ENCODE results near the gene PSME3IP1.

Gene PSME3IP1

DNA sequence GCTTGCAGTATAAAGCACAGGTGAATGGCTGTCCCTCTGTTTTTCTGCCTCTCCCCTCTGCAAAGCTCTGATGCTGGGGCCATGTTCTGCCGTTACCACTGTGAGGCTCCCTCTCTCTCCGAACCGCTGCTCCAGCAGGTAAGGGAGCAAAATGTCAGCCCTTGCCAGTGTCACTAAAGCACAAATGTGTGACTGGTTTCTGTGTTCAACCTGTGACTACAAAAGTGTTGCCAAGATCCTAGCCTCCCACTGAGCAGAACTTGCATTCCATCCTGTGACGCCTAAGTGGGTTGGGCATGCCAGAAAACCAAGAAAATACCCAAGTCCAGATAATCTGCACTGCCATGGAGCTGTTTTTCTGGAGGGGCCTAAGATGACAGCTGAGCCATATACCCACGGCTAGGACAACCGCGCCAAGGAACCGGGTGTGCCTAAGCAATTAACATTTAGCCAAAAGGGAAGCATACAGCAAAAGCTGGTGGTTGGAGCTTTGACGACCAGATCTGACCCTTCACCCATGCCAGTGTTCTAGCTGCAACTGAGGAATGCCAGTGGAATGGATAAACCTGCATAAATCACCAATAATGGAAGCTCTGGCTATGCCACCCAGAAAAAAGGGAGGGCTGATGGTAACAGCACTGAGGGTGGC, 35.0 kb downstream of the PSME3IP1 start:
- Histone ChIP-seq H3K4me3 (no peak overlapping the region), H3K27ac (no peak overlapping the region), H3K9me3 (no peaks in the 10 kb centered on the region), H3K36me3 (peaks cover 35 to 76% (median 39%) of the 10 kb centered on the region in 3 donors), H3K4me1 (peaks cover 0 to 8% (median 3%) of the 10 kb centered on the region in 4 donors), H3K27me3 (no peaks in the 10 kb centered on the region)
- TF ChIP-seq CTCF (IDR thresholded peaks at IDR 0.05): no peak
- no peak for DNase-seq
- intact Hi-C loops (cut with DNase I; ENCODE audit: low total_unique reads): no loop called here

DNA sequence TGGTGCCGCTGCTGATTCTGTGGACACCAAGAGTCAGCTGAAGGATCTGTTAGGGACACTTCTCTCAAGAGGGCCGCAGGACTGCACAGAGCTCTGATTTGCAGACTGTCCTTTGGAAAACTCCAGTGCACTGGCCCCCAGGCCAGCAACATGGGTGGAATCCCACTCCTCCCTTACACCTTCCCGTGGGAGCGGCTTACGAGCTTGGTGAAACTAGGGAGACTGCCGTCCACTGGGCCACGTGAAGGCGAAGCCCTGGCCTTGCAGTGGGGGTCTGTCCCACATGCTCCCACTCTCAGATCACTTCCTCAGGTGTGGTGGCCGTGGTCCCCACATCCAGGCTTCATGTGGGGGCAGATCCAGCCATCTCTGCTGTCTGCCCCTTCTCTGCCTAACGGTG, 36.4 kb downstream of the PSME3IP1 start:
- peaks cover 23 to 69% (median 26%) of the 10 kb centered on the region in 3 donors for H3K36me3 ChIP-seq
- H3K9me3 ChIP-seq: no peaks in the 10 kb centered on the region
- TF ChIP-seq CTCF (IDR thresholded peaks at IDR 0.05): no peak
- DNase-seq: no peak
- no peaks in the 10 kb centered on the region for H3K27me3 ChIP-seq
- H3K27ac ChIP-seq: no peak overlapping the region
- no peak overlapping the region for H3K4me3 ChIP-seq
- peaks cover 0 to 8% (median 3%) of the 10 kb centered on the region in 4 donors for H3K4me1 ChIP-seq
- intact Hi-C loops (cut with DNase I; ENCODE audit: low total_unique reads): no loop called here

DNA sequence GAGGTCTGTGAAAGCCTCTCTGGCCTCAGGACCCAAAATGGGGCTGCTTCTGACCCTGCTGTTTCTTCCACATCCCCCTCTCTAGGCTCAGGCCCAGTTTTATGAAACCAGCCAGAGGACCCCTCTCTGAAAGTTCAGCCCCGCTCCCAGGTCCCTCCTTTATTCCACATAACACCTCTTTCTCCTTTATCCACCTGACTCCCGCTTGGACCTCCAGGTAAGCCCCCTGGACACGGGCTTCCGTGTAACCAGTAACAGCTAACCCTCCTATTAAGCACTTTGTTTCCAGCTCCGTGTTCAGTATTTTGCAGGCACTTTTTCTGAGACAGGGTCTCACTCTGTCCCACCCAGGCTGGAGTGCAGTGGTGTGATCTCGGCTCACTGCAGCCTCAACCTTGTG, 37.4 kb downstream of the PSME3IP1 start:
- intact Hi-C loops (cut with DNase I; ENCODE audit: low total_unique reads): no loop called here
- Histone ChIP-seq H3K4me1 (peaks cover 0 to 8% (median 3%) of the 10 kb centered on the region in 4 donors), H3K27ac (no peak overlapping the region), H3K36me3 (peaks cover 14 to 60% (median 17%) of the 10 kb centered on the region in 3 donors), H3K4me3 (no peak overlapping the region), H3K9me3 (no peaks in the 10 kb centered on the region), H3K27me3 (no peaks in the 10 kb centered on the region)
- TF ChIP-seq CTCF (IDR thresholded peaks at IDR 0.05): no peak
- no peak for DNase-seq

GRCh38 chr16:57147381-57148221, 38.2 kb downstream of the PSME3IP1 start:
- Histone ChIP-seq H3K36me3 (peaks cover 6 to 51% (median 8%) of the 10 kb centered on the region in 3 donors), H3K27me3 (no peaks in the 10 kb centered on the region), H3K4me3 (no peak overlapping the region), H3K4me1 (peaks cover 0 to 8% (median 3%) of the 10 kb centered on the region in 4 donors), H3K27ac (no peak overlapping the region), H3K9me3 (no peaks in the 10 kb centered on the region)
- no peak for DNase-seq
- TF ChIP-seq CTCF (IDR thresholded peaks at IDR 0.05): no peak
- intact Hi-C loops (cut with DNase I; ENCODE audit: low total_unique reads): no loop called here

- intact Hi-C loops (cut with DNase I; ENCODE audit: low total_unique reads): no loop called here
- Histone ChIP-seq H3K4me3 (no peak overlapping the region), H3K9me3 (no peaks in the 10 kb centered on the region), H3K4me1 (peaks cover 0 to 8% (median 3%) of the 10 kb centered on the region in 4 donors), H3K27me3 (no peaks in the 10 kb centered on the region), H3K27ac (no peak overlapping the region), H3K36me3 (peaks cover 0 to 47% (median 0%) of the 10 kb centered on the region in 3 donors)
- no peak for DNase-seq
- no peak for TF ChIP-seq CTCF (IDR thresholded peaks at IDR 0.05)
Measured at GRCh38 chr16:57146735-57147134, 39.1 kb downstream of the PSME3IP1 start.

All from tibial artery (tissue), 4 donors.